ENCODE measurements around the gene NCOA3.

DNA sequence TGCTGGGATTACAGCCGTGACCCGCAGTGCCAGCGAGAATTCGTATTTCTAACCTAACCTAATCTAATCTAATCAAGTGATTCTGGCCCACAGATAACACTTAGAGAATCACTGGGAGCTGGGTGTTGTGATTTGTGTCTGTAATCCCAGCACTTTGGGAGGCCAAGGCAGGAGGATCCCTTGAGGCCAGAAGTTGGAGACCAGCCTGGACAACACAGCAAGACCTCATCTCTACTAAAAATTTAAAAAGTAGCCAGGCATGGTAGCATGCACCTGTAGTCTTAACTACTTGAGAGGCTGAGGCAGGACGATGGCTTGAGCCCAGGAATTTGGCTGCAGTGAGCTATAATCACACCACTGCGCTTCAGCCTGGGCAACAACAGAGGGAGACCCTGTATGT is 21.4 kb upstream of the NCOA3 start:
- TF ChIP-seq POLR2A (IDR thresholded peaks at IDR 0.05) (no peak), POLR2AphosphoS5 (IDR thresholded peaks at IDR 0.05) (no peak)
- TF ChIP-seq, protein P1, sequence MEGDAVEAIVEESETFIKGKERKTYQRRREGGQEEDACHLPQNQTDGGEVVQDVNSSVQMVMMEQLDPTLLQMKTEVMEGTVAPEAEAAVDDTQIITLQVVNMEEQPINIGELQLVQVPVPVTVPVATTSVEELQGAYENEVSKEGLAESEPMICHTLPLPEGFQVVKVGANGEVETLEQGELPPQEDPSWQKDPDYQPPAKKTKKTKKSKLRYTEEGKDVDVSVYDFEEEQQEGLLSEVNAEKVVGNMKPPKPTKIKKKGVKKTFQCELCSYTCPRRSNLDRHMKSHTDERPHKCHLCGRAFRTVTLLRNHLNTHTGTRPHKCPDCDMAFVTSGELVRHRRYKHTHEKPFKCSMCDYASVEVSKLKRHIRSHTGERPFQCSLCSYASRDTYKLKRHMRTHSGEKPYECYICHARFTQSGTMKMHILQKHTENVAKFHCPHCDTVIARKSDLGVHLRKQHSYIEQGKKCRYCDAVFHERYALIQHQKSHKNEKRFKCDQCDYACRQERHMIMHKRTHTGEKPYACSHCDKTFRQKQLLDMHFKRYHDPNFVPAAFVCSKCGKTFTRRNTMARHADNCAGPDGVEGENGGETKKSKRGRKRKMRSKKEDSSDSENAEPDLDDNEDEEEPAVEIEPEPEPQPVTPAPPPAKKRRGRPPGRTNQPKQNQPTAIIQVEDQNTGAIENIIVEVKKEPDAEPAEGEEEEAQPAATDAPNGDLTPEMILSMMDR (IDR thresholded peaks at IDR 0.05) = no peak
